Breast epithelium (tissue), 4 donors: ENCODE results near the gene B3GALT6. TPM values are rescaled to one million over a fixed set of nuclear protein-coding genes. Genes with fewer than 3 reads are reported as not detected.

Source experiments
- DNase-seq, 2 donors: peaks; one replicate each; pipeline ENCODE4 v3.0.0-alpha.2; 2019; ENCODE audit warnings: low spot score in 2 of 2
- H3K27ac ChIP-seq, 2 donors: fragments of 200-600 bp; sonication (generic) in 1 of 2; one replicate each; pipeline ENCODE4 v1.5.1; 2016 to 2019; ENCODE audit warnings: mild to moderate bottlenecking in 1 of 2
- H3K27me3 ChIP-seq, 2 donors: fragments of 200-600 bp; sonication (generic) in 1 of 2; one replicate each; pipeline versions ENCODE4 v1.5.1 to v1.6.0; 2017 to 2019; ENCODE audit warnings: control low read depth in 1 of 2, mild to moderate bottlenecking in 1 of 2
- H3K36me3 ChIP-seq: fragments of 200-600 bp; one replicate; pipeline ENCODE4 v1.5.1; 2019
- H3K4me1 ChIP-seq, 2 donors: fragments of 200-600 bp; sonication (generic); one replicate each; pipeline ENCODE4 v1.5.1; 2016 to 2019; ENCODE audit warnings: control low read depth in 1 of 2
- H3K4me3 ChIP-seq, 3 donors: fragments of 200-600 bp; sonication (generic); 1 replicate in 2 of 3; 2 replicates in 1 of 3; pipeline ENCODE4 v1.5.1; 2016 to 2019; ENCODE audit warnings: mild to moderate bottlenecking in 3 of 3, moderate library complexity in 2 of 3
- H3K9me3 ChIP-seq, 2 donors: fragments of 200-600 bp; sonication (generic) in 1 of 2; one replicate each; pipeline ENCODE4 v1.5.1; 2016 to 2019; ENCODE audit warnings: control low read depth in 1 of 2
- POLR2A ChIP-seq: fragments of 450-650 bp; IDR thresholded peaks from one replicate; pipeline ENCODE4 v1.6.1; 2016; ENCODE audit warnings: antibody characterized with exemption, mild to moderate bottlenecking, moderate library complexity
- POLR2AphosphoS5 ChIP-seq, 3 donors: sonication (generic); formaldehyde crosslinking; IDR thresholded peaks; one replicate each; pipeline ENCODE4 v1.6.1; 2017; ENCODE audit warnings: antibody characterized with exemption in 3 of 3
- intact Hi-C: fragments of 100-400 bp; cut with DNase I; formaldehyde crosslinking; loops from one replicate; pipeline ENCODE4 v1.15.1; 2023; ENCODE audit warnings: low total_unique reads
- total RNA-seq, 3 donors: library from RNA; depleted of rRNA; stranded (reverse); fragments of >200 nt; gene quantifications; one replicate each; pipeline ENCODE4 v1.1.0, GENCODE V29; 2016
- TF ChIP-seq, protein P1 (sequence below), 3 donors: fragments of 450-650 bp; IDR thresholded peaks; one replicate each; pipeline ENCODE4 v1.5.1; 2016 to 2017; ENCODE audit warnings: antibody characterized with exemption in 3 of 3, mild to moderate bottlenecking in 3 of 3, moderate library complexity in 3 of 3

Gene B3GALT6
- total RNA-seq, 3 donors from 2014 or later, result 14.4 to 16.0 (median 14.4) TPM

DNA sequence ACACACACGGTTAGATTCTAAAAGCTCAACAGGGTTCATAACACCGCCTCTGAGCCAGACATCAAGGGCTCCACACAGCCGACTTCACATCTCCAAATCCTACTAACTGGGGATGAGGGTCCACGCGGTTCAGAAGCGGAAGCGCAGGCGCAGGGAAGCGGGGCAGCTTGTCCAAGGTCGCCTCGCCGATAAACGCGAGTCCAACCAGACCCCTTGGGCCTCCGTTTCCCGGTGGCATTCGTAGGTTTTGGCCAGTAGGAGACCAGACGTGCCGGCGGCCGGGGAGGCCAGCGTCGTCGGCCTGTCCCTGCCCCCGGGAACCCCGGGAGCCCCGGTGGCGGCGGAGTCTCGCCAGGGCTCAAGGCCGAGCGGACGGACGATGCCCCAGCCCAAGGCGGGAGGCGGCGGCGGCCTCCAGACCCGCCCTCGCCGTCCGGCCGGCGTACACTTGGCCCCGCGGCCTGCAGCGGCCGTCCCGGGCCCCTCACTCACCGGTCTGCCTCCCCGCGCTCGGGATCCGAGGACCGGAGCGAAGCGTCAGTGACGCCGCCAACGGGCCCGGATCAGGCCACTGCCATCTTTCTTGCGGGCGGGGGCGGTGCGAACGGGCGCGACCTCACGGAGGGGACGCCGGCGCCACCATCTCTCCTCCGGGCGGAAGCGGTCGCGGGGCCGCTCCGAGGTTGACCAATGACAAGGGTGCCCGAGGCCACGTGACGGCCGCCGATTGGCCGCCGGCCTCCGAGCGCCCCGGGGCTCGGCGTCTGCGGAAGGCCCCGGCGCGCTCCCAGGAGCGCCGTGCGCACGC lies 433 bp upstream of the B3GALT6 start, which contains the start of gene SDF4:
Gene SDF4, minus strand, starts transcription at position 602 of the 808 bp plus-strand sequence. CDS start 3,229 bp downstream, outside the sequence.
- intact Hi-C loops, result loop anchor here (10.0 kb wide), 1 partner anchor 107 kb away; no protein-coding TSS in a partner anchor
- Histone ChIP-seq H3K36me3 (peaks cover 10% of the 10 kb centered on the region), H3K27ac (peak within 1 kb of the TSS; percentile 89 to 91), H3K9me3 (no peaks in the 10 kb centered on the region), H3K27me3 (no peaks in the 10 kb centered on the region), H3K4me3 (peak within 1 kb of the TSS; percentile 88 to 99 (median 98)), H3K4me1 (peaks cover 11 to 19% of the 10 kb centered on the region in 2 donors)
- TF ChIP-seq POLR2A (no peak), POLR2AphosphoS5 (IDR thresholded peaks at IDR 0.05) (peak; percentile 69 to 88 (median 81))
- TF ChIP-seq, protein P1, sequence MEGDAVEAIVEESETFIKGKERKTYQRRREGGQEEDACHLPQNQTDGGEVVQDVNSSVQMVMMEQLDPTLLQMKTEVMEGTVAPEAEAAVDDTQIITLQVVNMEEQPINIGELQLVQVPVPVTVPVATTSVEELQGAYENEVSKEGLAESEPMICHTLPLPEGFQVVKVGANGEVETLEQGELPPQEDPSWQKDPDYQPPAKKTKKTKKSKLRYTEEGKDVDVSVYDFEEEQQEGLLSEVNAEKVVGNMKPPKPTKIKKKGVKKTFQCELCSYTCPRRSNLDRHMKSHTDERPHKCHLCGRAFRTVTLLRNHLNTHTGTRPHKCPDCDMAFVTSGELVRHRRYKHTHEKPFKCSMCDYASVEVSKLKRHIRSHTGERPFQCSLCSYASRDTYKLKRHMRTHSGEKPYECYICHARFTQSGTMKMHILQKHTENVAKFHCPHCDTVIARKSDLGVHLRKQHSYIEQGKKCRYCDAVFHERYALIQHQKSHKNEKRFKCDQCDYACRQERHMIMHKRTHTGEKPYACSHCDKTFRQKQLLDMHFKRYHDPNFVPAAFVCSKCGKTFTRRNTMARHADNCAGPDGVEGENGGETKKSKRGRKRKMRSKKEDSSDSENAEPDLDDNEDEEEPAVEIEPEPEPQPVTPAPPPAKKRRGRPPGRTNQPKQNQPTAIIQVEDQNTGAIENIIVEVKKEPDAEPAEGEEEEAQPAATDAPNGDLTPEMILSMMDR (IDR thresholded peaks at IDR 0.05), result peak in 1 of 3 donors; percentile 7
- DNase-seq, result peak; percentile 97

DNA sequence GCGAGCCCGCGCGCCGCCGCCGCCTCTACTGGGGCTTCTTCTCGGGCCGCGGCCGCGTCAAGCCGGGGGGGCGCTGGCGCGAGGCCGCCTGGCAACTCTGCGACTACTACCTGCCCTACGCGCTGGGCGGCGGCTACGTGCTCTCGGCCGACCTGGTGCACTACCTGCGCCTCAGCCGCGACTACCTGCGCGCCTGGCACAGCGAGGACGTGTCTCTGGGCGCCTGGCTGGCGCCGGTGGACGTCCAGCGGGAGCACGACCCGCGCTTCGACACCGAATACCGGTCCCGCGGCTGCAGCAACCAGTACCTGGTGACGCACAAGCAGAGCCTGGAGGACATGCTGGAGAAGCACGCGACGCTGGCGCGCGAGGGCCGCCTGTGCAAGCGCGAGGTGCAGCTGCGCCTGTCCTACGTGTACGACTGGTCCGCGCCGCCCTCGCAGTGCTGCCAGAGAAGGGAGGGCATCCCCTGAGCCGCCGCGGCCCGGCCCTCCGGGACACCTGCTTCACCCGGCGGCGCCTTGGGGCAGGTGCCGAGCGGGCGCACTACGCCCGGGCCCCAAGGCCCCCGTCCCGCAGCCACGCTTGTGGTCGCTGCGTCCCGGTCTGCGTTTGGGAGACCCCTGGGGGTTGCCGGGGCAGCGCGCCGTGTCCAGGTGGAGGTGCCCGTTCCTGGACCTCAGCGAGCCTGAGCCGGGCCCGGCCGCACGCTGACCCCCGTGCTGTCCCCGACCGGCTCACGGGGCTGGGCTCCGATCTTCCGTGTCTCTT lies 944 bp downstream of the B3GALT6 start:
- Histone ChIP-seq H3K36me3 (peaks cover 7% of the 10 kb centered on the region), H3K9me3 (no peaks in the 10 kb centered on the region), H3K27ac (peak overlapping the region in 1 of 2 donors; percentile 80), H3K4me3 (peak overlapping the region; percentile 28 to 98 (median 88)), H3K4me1 (peaks cover 11 to 26% of the 10 kb centered on the region in 2 donors), H3K27me3 (no peaks in the 10 kb centered on the region)
- TF ChIP-seq, protein P1 (IDR thresholded peaks at IDR 0.05), result no peak
- no peak for TF ChIP-seq POLR2A
- TF ChIP-seq POLR2AphosphoS5 (IDR thresholded peaks at IDR 0.05), result no peak
- intact Hi-C loops, result loop anchor here (10.0 kb wide), 1 partner anchor 108 kb away; no protein-coding TSS in a partner anchor
- no peak for DNase-seq

DNA sequence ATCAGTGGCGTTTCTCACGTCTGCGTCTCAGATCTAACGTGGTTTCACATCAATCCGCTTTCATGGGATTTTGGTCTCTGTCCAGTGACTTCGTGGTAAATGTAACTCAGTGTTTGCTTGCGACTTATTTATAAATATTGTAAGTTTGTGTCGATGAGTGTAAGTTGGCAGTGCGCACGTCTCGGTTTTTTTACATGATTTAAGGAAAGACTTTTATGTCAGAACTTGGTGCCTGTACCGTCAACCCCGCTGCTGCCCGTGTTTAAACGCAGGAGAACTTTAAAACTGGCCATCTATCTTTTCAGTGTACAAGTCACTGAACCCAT lies 1.5 kb downstream of the B3GALT6 start:
- intact Hi-C loops, result loop anchor here (10.0 kb wide), 1 partner anchor 109 kb away; no protein-coding TSS in a partner anchor

DNA sequence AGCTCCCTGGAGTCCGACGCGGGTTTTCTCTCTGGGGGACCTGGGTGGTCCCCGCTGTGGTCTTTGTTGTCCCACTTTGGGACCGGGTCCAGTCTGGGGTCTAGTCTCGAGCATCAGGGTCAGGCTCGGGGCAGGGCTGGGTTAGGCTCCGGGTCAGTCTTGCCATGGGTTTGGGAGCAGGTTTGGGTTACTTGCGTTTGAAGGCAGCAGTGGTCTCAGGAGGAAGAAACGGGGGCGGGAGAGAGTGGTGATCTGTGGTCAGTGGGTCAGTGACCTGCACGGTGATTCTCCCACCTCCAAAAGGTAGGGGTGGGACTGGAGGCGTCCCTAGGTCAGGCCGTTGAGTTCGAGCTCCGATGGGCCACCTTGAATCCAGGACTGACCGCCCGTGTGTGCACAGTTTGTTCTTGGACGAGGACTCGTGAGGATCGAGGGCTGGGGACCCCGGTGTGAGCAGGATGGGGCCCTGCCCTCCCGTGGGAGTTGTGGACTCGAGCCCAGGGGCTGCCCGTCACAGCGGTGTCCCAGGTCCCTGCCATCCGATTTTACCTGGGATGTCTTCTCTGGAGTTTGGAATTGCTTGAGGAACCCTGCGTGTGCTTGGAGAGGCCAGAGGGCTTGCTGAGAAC lies 2.3 kb downstream of the B3GALT6 start:
- no peak overlapping the region for H3K27ac ChIP-seq
- peaks cover 11 to 26% of the 10 kb centered on the region in 2 donors for H3K4me1 ChIP-seq
- TF ChIP-seq, protein P1 (IDR thresholded peaks at IDR 0.05), result no peak
- intact Hi-C loops, result loop anchor here (10.0 kb wide), 1 partner anchor 109 kb away; no protein-coding TSS in a partner anchor
- H3K4me3 ChIP-seq, result no peak overlapping the region
- no peaks in the 10 kb centered on the region for H3K9me3 ChIP-seq
- peaks cover 4 to 8% of the 10 kb centered on the region in 2 donors for H3K27me3 ChIP-seq
- no peaks in the 10 kb centered on the region for H3K36me3 ChIP-seq
- DNase-seq, result no peak

More for the DNA sequence above, 1.5 kb downstream of the B3GALT6 start:
- no peak overlapping the region for H3K27ac ChIP-seq
- no peaks in the 10 kb centered on the region for H3K9me3 ChIP-seq
- peaks cover 2% of the 10 kb centered on the region for H3K36me3 ChIP-seq
- H3K27me3 ChIP-seq, result peaks cover 0 to 3% of the 10 kb centered on the region in 2 donors
- H3K4me1 ChIP-seq, result peaks cover 11 to 26% of the 10 kb centered on the region in 2 donors
- no peak for DNase-seq
- no peak overlapping the region for H3K4me3 ChIP-seq
- TF ChIP-seq POLR2A, result no peak
- no peak for TF ChIP-seq POLR2AphosphoS5 (IDR thresholded peaks at IDR 0.05)
- TF ChIP-seq, protein P1 (IDR thresholded peaks at IDR 0.05), result no peak
